ENCODE measurements around the gene EPB41L4B.

The EPB41L4B gene

GRCh38 chr9:109171926-109172325 lies 148.9 kb downstream of the EPB41L4B start:
- TF ChIP-seq GLI2 (tag by site-specific recombination; IDR thresholded peaks at IDR 0.05; ENCODE audit: borderline replicate concordance, low read depth) (no peak), ZBTB1 (tag by site-specific recombination; IDR thresholded peaks at IDR 0.05) (no peak)
- CTCF ChIA-PET = interaction anchor here (0.6 to 3.5 kb wide), 3 partner anchors 12 to 962 kb away, joined by 3 to 21 read pairs (median 3); no protein-coding TSS in a partner anchor
- POLR2A ChIA-PET = no interaction called here

GRCh38 chr9:109168170-109168569 lies 152.7 kb downstream of the EPB41L4B start:
- no peak for TF ChIP-seq GLI2 (tag by site-specific recombination; IDR thresholded peaks at IDR 0.05; ENCODE audit: borderline replicate concordance, low read depth)
- TF ChIP-seq ZNF394 (tag by site-specific recombination; IDR thresholded peaks at IDR 0.05; ENCODE audit: borderline replicate concordance) = no peak
- no peak for TF ChIP-seq ZNF555 (tag by site-specific recombination; conservative IDR thresholded peaks at IDR 0.05)
- TF ChIP-seq, protein P1, sequence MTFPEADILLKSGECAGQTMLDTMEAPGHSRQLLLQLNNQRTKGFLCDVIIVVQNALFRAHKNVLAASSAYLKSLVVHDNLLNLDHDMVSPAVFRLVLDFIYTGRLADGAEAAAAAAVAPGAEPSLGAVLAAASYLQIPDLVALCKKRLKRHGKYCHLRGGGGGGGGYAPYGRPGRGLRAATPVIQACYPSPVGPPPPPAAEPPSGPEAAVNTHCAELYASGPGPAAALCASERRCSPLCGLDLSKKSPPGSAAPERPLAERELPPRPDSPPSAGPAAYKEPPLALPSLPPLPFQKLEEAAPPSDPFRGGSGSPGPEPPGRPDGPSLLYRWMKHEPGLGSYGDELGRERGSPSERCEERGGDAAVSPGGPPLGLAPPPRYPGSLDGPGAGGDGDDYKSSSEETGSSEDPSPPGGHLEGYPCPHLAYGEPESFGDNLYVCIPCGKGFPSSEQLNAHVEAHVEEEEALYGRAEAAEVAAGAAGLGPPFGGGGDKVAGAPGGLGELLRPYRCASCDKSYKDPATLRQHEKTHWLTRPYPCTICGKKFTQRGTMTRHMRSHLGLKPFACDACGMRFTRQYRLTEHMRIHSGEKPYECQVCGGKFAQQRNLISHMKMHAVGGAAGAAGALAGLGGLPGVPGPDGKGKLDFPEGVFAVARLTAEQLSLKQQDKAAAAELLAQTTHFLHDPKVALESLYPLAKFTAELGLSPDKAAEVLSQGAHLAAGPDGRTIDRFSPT (tag by site-specific recombination; IDR thresholded peaks at IDR 0.05) = no peak
- no peak for TF ChIP-seq ZNF544 (tag by site-specific recombination; IDR thresholded peaks at IDR 0.05)
- TF ChIP-seq, protein P2, sequence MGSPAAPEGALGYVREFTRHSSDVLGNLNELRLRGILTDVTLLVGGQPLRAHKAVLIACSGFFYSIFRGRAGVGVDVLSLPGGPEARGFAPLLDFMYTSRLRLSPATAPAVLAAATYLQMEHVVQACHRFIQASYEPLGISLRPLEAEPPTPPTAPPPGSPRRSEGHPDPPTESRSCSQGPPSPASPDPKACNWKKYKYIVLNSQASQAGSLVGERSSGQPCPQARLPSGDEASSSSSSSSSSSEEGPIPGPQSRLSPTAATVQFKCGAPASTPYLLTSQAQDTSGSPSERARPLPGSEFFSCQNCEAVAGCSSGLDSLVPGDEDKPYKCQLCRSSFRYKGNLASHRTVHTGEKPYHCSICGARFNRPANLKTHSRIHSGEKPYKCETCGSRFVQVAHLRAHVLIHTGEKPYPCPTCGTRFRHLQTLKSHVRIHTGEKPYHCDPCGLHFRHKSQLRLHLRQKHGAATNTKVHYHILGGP (tag by site-specific recombination; IDR thresholded peaks at IDR 0.05) = no peak
- no peak for TF ChIP-seq PRDM2 (tag by site-specific recombination; IDR thresholded peaks at IDR 0.05; ENCODE audit: borderline replicate concordance)
- CTCF ChIA-PET = interaction anchor here (1.3 kb wide), 1 partner anchor 16 kb away, joined by 3 read pairs; no protein-coding TSS in a partner anchor
- Histone ChIP-seq H3K9me3 (ENCODE audit: control insufficient read depth, insufficient read depth, low read depth, low read length) (no peaks in the 10 kb centered on the region), H3K36me3 (ENCODE audit: control insufficient read depth in 2 of 2, insufficient read depth in 1 of 2, low read length in 2 of 2) (no peaks in the 10 kb centered on the region), H3K27ac (ENCODE audit: extremely low read depth, low read depth, low read length) (no peak overlapping the region), H3K4me3 (ENCODE audit: low read depth, low read length) (no peak overlapping the region), H3K4me1 (ENCODE audit: control insufficient read depth, insufficient read depth, low read length) (no peaks in the 10 kb centered on the region; the same call in 1 of the 2 replicates)
- POLR2A ChIA-PET = interaction anchor here (0.5 kb wide), 1 partner anchor 43 kb away, joined by 3 read pairs; no protein-coding TSS in a partner anchor

More at GRCh38 chr9:109171926-109172325, 148.9 kb downstream of the EPB41L4B start:
- no peaks in the 10 kb centered on the region for H3K9me3 ChIP-seq (ENCODE audit: control insufficient read depth, insufficient read depth, low read depth, low read length)
- H3K4me3 ChIP-seq (ENCODE audit: low read depth, low read length) = no peak overlapping the region
- H3K36me3 ChIP-seq (ENCODE audit: control insufficient read depth in 2 of 2, insufficient read depth in 1 of 2, low read length in 2 of 2) = no peaks in the 10 kb centered on the region
- no peak overlapping the region for H3K27ac ChIP-seq (ENCODE audit: extremely low read depth, low read depth, low read length)
- H3K4me1 ChIP-seq (ENCODE audit: control insufficient read depth, insufficient read depth, low read length) = no peaks in the 10 kb centered on the region; the same call in 1 of the 2 replicates

GRCh38 chr9:109167716-109168115 lies 153.1 kb downstream of the EPB41L4B start:
- H3K9me3 ChIP-seq (ENCODE audit: control insufficient read depth, insufficient read depth, low read depth, low read length) = no peaks in the 10 kb centered on the region
- no peaks in the 10 kb centered on the region for H3K36me3 ChIP-seq (ENCODE audit: control insufficient read depth in 2 of 2, insufficient read depth in 1 of 2, low read length in 2 of 2)
- no peak overlapping the region for H3K4me3 ChIP-seq (ENCODE audit: low read depth, low read length)
- POLR2A ChIA-PET = interaction anchor here (0.5 kb wide), 1 partner anchor 42 kb away, joined by 3 read pairs; no protein-coding TSS in a partner anchor
- no peak overlapping the region for H3K27ac ChIP-seq (ENCODE audit: extremely low read depth, low read depth, low read length)
- CTCF ChIA-PET = interaction anchor here (0.6 to 1.3 kb wide), 2 partner anchors 15 to 307 kb away, joined by 3 read pairs; no protein-coding TSS in a partner anchor
- no peaks in the 10 kb centered on the region; the same call in 1 of the 2 replicates for H3K4me1 ChIP-seq (ENCODE audit: control insufficient read depth, insufficient read depth, low read length)
- TF ChIP-seq ZNF416 (tag by site-specific recombination; IDR thresholded peaks at IDR 0.05) (no peak), KLF1 (tag by site-specific recombination; IDR thresholded peaks at IDR 0.05) (no peak), ZNF148 (tag by site-specific recombination; IDR thresholded peaks at IDR 0.05; ENCODE audit: borderline replicate concordance) (no peak)

Data from HEK293 (cell line).